TTC549 (cell line): ENCODE measurements around the gene AP4B1.

Source experiments
- FAIRE-seq: peaks from 2 replicates; lab custom pipeline; 2012; peaks lifted over from hg19 to GRCh38; lab: Jason Lieb, UNC

Gene AP4B1

DNA sequence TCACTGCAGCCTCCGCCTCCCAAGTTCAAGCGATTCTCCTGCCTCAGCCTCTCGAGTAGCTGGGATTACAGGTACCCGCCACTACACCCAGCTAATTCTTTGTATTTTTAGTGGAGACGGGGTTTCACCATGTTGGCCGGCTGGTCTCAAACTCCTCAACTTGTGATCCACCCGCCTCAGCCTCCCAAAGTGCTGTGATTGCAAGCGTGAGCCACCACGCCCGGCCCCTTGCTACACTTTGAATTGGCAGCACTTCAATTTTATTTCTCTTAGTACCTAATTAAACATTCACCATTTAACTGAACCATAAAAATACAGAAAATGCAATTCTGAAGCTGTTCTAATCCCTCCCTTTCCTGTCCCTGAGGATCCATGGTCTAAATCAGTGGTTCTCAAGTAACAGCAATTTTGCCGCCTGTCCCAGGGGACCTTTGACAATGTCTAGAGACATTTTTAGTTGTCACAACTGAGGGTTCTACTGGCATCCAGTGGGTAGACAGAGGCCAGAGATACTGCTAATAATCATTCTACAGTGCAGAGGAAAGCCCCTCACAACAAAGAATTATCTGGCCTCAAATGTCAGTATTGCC lies 12.9 kb downstream of the AP4B1 start:
- no peak for FAIRE-seq

DNA sequence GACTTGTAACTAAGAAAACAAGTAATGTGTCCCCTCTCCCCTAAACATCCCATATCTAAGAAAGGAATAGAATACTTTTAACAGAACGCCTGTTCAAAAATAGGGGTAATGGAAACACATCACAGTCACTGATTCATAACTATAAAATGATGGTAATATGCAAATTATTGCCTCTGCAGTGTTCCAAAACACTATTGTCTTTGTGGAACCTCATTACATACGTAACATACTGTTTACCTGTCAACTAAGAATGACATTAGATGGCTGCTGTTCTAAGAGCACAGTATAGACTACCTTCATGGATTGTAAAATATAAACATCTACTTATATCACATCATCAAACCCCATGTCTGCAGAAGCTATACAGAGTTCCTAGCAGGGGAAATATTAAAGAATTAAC lies 13.8 kb downstream of the AP4B1 start:
- FAIRE-seq, result no peak

DNA sequence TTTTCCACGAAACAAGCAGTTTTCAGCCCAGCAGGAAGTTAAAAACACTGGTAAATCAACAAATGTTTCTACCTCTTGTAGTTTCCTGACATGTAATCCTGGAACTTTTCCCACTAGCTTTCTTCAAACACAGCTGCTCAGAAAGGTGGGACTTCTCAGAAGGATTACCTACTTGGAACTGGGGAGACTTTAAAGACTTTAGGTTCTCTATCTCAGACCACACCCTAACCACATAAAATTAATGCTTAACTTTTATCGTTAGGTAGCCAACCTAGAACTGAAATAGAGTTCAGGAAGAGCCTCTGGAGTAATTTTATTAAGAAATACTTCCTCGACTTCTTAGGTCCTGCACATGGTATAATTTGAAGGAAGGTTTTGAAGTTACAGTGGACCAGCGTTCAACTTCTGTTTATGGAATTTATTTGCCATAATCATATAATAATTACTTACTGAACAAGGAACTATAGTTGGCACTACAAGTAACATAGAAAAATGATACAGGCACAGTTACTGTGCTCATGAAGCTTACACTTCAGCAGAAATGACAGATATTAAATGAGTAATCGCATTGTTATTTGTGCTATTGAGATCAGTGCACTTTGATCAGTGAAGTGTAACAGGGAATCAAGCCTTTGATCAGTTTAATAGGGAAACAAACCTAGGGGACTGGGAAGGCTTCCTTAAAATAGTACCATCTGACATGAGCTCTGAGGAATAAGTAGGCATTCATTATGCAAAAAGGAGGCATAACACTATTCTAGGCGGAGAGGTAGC lies 17.0 kb downstream of the AP4B1 start, which contains the start of gene BCL2L15:
BCL2L15 (minus strand) TSS at position 180 of the 774 bp plus-strand sequence. CDS start 206 bp downstream, outside the sequence.
- FAIRE-seq, result no peak

- no peak for FAIRE-seq
Observed at GRCh38 chr1:113886417-113887401, 17.9 kb downstream of the AP4B1 start.

DNA sequence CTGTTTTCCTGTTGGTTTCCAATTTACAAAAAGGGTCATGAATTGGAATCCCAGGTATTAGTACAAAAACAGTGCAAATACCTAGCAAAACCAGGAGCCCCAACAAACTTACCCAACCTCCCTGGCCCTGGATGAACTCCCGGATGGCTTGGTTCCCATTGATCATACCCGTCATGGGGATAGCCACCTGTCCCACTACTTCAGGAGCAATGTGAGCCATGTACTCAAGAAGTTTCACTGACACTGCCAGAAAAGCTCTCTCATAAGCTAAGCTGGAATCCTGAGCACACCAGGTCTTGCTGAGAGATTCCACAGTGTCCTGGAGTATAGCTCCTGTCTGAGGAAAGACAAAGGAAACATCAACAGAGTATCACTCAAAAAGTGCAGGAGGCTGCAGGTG lies 22.9 kb downstream of the AP4B1 start:
- no peak for FAIRE-seq

DNA sequence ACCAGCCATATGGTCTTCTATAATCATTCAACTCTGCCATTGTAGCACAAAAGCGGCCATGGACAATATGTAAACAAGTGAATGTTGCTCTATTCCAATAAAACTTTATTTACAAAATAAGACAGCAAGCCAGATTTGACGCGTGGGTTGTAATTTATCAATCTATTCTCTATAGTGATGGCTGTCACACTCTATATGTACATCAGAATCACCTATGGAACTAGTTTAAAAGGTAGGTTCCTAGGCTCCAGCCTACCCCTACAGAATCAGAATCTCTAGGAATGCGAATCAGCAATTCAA lies 24.9 kb downstream of the AP4B1 start:
- FAIRE-seq, result no peak

GRCh38 chr1:113876176-113876575 lies 28.4 kb downstream of the AP4B1 start:
- no peak for FAIRE-seq

DNA sequence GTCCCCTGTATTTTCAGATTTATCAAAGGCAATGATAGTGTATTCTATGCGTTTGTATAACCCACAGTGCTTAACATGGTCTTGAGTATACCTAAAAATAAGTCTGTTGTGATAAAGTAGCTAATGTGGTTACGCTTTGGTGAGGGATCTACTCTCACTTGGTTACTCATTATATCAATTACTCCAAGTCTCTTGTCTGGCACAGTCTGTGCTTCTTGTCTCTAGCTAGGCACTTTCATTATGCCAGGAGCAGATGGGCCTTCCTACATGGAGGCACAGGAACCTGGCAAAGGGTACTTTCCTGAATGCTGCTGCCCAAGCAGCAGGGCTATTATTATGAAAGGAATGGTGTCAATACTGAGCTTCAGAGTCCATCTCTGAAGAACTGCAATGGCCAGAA lies 28.9 kb downstream of the AP4B1 start:
- no peak for FAIRE-seq

- no peak for FAIRE-seq
Observed at GRCh38 chr1:113874012-113874879, 30.4 kb downstream of the AP4B1 start.

- FAIRE-seq, result no peak
Observed at GRCh38 chr1:113872219-113872935, 32.2 kb downstream of the AP4B1 start.

DNA sequence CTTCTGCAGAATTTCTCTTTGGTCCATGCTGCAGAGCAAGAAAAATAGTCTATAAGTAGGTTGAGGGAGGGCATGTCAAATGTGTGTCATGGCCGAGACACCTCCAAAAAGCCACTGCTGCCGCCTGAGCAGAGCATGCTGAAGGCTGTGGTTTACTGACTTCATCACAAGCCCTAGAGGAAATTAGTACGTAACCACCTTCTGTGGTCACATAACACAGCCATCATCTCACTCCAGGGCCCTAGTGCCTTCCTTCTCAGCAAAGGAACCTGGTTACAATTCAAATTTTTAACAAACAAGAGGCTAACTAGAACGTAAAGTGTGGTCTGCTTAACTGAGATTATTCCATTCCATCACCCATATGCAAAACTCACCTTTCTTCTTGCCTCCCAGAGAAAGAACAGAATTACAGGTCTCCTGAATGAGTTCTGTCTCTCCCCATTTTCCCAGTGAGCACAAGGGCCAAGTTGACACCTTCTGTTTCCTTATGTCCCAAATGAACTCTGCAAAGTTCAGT lies 32.9 kb downstream of the AP4B1 start, which contains the start of gene PTPN22:
PTPN22 (minus strand) TSS at position 116 of the 517 bp plus-strand sequence.
- no peak for FAIRE-seq

- no peak for FAIRE-seq
Observed at GRCh38 chr1:113870778-113871177, 33.8 kb downstream of the AP4B1 start.

DNA sequence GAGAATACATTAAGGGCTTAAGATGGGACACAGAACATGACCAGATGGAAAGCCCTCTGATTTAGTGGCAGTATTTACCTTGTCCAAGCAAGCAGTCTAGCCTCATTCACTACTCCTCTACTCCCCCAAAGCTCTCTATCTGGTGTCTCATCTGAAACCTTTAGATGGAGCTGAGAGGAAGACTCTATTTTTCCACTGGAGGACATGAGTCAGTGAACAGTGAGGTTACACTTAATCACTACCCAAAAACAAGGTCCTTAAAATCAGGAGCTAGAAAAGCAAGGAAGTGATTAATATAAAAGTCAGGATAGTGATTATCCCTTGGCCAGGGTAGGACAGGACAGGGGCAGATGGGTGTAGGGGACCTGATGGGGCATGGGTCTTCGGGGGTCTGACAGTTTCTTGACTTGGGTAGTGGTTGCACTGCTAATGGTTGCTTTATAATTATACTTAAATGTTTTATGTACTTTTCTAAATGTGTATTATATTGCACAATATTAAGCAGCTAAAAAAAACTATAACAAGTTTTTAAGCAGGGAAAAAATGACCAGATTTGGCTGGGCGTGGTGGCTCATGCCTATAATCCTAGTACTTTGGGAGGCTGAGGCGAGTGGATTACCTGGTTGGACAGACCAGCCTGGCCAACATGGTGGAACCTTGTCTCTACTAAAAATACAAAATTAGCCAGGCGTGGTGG lies 36.1 kb downstream of the AP4B1 start:
- FAIRE-seq, result no peak

GRCh38 chr1:113861641-113862040 lies 43.0 kb downstream of the AP4B1 start:
- no peak for FAIRE-seq

- no peak for FAIRE-seq
Observed at GRCh38 chr1:113860891-113861290, 43.7 kb downstream of the AP4B1 start.

DNA sequence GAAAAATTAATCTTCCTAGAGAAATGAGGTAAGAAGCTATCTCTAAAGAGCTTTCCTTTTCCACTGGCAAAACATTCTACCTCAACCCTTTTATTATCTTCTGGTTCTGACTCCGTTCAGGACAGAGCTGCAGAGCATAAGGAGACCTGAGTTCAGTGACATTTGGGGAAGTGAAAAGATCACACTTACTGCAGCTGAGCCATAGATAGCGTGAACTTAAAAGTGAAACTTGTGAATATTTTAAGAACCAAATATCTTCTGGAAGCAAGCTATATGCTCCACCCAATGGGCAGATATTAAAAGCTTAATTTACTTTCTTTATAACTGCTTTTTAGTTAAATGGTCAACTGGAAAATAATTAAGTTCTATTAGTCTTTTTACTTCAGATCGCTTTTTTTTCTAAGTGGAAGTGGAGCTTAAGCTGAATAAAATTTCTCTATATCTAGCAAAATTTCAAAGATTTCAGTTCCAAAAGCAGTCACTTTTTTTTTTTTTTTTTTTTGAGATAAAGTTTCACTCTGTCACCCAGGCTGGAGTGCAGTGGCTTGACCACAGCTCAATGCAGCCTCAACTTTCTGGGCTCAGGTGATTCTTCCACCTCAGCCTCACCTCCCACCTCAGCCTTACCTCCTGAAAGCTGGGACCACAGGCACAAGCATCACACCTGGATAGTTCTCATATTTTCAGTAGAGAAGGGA lies 45.0 kb downstream of the AP4B1 start:
- FAIRE-seq, result no peak

GRCh38 chr1:113858982-113859381 lies 45.6 kb downstream of the AP4B1 start:
- FAIRE-seq, result no peak

DNA sequence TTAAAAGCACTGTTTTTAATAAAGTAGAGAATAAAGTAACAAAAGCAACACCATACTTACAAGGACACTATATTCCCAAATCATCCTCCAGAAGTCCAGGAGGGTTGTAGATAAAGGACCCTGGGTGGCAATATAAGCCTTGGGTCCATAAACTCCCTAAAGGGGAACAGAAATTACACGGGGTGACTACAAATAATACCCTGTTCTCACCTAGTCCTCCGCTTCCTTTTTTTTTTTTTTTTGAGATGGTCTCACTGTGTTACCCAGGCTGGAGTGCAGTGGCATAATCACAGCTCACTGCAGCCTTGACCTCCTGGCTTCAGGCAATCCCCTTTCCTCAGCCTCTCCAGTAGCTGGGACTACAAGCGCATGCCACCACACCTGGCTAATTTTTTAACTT lies 46.2 kb downstream of the AP4B1 start:
- no peak for FAIRE-seq

DNA sequence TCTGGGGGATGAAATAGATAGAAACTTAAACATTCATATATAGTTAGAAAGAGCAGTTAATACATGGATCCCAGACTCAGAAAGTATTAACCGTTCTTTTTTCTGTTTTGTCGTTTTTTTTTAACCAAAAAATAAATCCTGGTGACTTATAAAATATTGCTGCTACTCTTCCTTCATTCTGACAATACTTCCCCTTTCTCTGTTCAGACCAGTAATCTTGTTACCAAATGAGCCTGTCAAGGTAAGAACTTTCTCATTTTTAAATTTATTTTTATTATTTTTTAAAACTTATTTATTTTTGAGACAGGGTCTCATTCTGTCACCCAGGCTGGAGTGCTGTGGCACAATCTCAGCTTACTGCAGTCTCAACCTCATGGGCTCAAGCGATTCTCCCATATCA lies 46.8 kb downstream of the AP4B1 start:
- no peak for FAIRE-seq

DNA sequence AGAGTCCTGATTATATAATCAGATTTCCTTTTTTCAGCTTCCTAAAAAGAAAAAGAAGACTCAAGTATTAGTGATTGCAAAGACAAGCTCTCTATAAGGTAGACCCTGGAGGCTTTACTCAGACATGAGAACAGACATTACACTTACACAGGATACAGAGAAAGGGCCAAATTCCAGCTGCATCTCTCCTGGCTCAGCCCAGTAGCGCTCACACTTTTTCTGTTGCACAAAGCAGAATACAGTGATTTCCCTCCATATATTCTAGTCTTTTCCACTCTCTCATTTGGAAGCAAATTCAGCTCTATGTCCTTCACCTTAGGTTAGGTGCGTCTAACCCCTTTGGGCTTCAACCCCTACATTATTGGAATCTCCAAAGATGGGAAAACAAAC lies 48.2 kb downstream of the AP4B1 start:
- no peak for FAIRE-seq
